Measurements from ENCODE around the gene ZNF526.

The ZNF526 gene

DNA sequence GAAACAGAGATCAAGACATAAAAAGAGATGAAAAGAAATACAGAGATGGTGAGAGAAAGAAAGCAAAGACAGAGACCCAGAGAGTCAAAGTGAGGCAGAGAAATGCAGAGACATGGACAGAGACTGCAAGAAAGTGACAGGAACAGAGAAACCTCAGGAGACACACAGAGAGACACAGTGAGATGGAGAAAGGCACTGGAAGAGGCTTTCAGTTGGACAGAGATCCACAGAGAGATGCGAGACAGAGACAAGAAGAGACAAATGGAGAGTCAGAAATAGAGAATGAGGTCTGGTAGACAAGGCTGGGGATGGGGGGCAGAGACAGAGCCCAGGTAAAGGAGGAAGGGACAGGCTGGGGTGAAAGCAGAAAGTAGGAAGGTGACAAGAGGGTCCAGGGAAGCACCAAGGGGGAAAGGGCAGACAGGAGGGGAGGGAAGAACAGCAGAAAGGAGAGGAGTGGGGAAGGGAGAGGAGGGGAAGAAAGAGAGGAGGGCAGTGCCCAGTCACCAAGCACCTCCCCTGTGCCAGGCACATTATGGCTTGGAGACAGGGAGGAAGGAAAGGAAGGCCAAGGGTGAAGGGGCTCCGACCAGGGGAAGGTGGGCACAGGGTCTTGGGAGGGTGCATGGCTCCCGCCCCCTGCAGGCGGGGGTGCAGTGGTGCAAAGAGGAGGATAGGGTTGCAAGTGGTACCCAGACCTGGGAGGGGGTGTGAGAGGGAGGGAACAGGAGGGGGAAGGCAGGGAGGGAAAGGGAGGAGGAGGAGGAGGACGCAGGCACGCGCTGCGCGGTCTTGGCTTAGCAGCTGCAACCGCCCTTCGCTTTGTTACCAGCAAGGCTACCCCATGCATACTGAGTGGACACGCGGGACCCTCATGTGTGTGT is 41.1 kb upstream of the ZNF526 start:
- TF ChIP-seq FOXP2 (optimal IDR thresholded peaks at IDR 0.05; ENCODE audit: borderline replicate concordance, extremely low read depth, extremely low read length, insufficient read depth) (no peak), SIN3A (IDR thresholded peaks at IDR 0.05; ENCODE audit: borderline replicate concordance, insufficient read depth, low read length) (no peak), POLR2AphosphoS5 (IDR thresholded peaks at IDR 0.05; ENCODE audit: low read depth, low read length) (no peak), TAF1 (IDR thresholded peaks at IDR 0.05; ENCODE audit: borderline replicate concordance, insufficient read depth, low read length) (no peak)
- TF ChIP-seq, protein P1, sequence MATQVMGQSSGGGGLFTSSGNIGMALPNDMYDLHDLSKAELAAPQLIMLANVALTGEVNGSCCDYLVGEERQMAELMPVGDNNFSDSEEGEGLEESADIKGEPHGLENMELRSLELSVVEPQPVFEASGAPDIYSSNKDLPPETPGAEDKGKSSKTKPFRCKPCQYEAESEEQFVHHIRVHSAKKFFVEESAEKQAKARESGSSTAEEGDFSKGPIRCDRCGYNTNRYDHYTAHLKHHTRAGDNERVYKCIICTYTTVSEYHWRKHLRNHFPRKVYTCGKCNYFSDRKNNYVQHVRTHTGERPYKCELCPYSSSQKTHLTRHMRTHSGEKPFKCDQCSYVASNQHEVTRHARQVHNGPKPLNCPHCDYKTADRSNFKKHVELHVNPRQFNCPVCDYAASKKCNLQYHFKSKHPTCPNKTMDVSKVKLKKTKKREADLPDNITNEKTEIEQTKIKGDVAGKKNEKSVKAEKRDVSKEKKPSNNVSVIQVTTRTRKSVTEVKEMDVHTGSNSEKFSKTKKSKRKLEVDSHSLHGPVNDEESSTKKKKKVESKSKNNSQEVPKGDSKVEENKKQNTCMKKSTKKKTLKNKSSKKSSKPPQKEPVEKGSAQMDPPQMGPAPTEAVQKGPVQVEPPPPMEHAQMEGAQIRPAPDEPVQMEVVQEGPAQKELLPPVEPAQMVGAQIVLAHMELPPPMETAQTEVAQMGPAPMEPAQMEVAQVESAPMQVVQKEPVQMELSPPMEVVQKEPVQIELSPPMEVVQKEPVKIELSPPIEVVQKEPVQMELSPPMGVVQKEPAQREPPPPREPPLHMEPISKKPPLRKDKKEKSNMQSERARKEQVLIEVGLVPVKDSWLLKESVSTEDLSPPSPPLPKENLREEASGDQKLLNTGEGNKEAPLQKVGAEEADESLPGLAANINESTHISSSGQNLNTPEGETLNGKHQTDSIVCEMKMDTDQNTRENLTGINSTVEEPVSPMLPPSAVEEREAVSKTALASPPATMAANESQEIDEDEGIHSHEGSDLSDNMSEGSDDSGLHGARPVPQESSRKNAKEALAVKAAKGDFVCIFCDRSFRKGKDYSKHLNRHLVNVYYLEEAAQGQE (IDR thresholded peaks at IDR 0.05; ENCODE audit: insufficient read depth in 1 of 2, low read depth in 2 of 2, low read length in 2 of 2): no peak

DNA sequence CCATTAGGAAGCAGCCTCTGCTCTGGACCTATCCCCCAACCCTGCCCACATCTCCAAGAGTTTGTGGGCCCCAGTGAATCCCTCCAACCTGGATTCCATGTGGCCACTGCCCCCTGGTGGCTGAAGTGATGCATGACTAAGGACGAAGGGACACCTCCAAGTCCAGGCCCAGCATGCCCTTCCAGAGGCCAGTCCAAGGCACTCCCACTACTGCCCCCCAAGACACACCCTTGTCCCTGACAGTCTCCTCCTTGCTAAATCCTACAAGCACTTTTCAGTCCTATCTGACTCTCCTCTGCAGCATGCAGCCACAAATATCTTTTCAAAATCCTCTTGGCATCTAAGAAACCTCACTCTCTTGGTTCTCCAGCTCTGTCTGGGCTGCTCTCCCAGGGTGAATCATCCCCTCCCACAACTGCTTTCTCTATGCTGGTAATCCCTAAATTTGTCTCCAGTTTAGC is 35.7 kb upstream of the ZNF526 start:
- no peak for TF ChIP-seq TAF1 (IDR thresholded peaks at IDR 0.05; ENCODE audit: borderline replicate concordance, insufficient read depth, low read length)
- TF ChIP-seq, protein P1 (IDR thresholded peaks at IDR 0.05; ENCODE audit: insufficient read depth in 1 of 2, low read depth in 2 of 2, low read length in 2 of 2): peak in 1 of 2 experiments; percentile 56; a peak in 1 of 4 replicates

DNA sequence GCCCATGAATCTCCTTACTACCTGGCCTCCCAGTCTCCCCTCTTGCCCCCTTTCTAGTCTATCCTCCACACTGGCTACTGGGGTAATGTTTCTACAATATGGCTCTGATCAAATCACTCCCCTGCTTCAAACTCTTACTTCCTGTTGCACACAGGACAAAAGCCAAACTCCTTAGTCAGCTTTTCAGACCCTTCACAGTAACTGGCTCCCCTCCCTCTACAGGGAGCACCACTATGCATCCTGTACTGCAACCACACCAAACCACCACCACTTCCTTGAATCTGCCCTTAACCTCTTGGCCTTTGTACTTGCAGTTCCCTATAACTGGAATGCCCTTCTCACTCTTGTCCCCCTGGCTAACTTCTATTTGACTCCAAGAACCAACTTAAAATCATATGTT is 34.8 kb upstream of the ZNF526 start:
- TF ChIP-seq TAF1 (IDR thresholded peaks at IDR 0.05; ENCODE audit: borderline replicate concordance, insufficient read depth, low read length): no peak
- TF ChIP-seq, protein P1 (IDR thresholded peaks at IDR 0.05; ENCODE audit: insufficient read depth in 1 of 2, low read depth in 2 of 2, low read length in 2 of 2): no peak
- TF ChIP-seq SIN3A (IDR thresholded peaks at IDR 0.05; ENCODE audit: borderline replicate concordance, insufficient read depth, low read length): no peak

GRCh38 chr19:42188665-42189064 is 31.4 kb upstream of the ZNF526 start:
- TF ChIP-seq TAF1 (IDR thresholded peaks at IDR 0.05; ENCODE audit: borderline replicate concordance, insufficient read depth, low read length): no peak
- TF ChIP-seq, protein P1 (IDR thresholded peaks at IDR 0.05; ENCODE audit: insufficient read depth in 1 of 2, low read depth in 2 of 2, low read length in 2 of 2): no peak
- TF ChIP-seq FOXP2 (optimal IDR thresholded peaks at IDR 0.05; ENCODE audit: borderline replicate concordance, extremely low read depth, extremely low read length, insufficient read depth): no peak

DNA sequence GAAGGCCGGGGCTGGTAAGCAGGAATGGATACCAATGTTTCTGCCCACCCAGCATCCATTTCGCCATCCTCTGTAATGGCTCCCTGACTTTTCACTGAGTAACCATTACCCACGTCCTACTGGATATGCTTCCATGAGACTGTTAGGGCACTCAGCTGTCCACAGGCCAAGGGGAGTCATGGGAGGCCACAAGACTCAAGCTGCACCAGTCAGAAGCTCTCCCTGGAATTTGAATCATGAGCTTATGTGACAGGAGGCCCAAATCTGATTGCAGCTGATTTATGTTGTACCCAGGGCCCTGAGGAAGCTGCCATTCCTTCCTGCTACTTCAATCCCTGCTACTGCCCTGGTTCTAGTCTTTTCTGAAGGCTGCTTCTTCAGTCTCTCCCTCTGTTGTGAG is 31.0 kb upstream of the ZNF526 start:
- TF ChIP-seq, protein P1 (IDR thresholded peaks at IDR 0.05; ENCODE audit: insufficient read depth in 1 of 2, low read depth in 2 of 2, low read length in 2 of 2): no peak

All from PFSK-1 (cell line).